GM18870 (cell line): Measurements from ENCODE around the gene GNAO1.

Experiments used
- ATAC-seq: cut with Tn5 transposase; IDR thresholded peaks from one replicate; pipeline ENCODE4 v1.9.1; 2021; ENCODE audit warnings: moderate library complexity; ENCODE audit not compliant: unreplicated experiment

Gene GNAO1

GRCh38 chr16:56282451-56282850, 91.2 kb downstream of the GNAO1 start:
- no peak for ATAC-seq

DNA sequence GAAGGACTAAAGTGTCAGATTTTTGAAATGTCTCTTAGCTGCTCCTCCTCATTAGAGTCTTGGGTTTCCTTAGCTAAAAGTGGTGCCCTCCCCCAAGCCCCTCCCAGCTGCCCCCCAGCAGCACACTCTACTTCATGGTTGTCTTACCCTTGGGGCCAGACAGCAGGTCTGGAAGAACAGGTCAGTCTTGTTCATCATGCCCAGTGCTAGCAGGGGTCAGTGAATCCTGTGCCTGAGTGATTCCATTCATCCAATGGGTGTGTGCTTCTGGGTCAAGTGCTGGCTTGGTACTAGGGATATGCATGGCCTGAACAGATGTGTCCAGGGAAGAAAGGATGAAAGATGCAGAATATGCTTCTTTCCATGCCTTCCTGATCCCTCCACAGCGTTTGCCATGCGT, 93.2 kb downstream of the GNAO1 start:
- ATAC-seq = no peak

DNA sequence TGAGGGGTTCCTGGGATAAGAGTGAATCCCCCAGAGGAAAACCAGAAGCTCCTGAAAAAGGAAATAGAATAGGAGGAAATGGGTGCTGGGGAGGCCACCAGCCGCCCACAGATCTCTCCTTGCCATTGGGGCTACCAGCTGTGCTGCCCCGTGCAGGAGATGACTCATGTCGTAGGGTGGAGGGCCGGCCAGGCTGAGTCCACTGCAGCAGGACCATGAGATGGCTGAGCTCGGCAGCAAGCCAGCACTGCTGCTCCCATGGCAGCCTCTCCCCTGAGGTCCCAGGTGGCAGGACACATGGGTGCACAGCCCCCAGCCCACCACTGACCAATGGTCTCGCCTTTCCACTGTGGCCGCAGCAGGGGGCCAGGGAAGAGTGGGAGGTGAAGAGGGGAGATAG, 95.5 kb downstream of the GNAO1 start:
- ATAC-seq = no peak

DNA sequence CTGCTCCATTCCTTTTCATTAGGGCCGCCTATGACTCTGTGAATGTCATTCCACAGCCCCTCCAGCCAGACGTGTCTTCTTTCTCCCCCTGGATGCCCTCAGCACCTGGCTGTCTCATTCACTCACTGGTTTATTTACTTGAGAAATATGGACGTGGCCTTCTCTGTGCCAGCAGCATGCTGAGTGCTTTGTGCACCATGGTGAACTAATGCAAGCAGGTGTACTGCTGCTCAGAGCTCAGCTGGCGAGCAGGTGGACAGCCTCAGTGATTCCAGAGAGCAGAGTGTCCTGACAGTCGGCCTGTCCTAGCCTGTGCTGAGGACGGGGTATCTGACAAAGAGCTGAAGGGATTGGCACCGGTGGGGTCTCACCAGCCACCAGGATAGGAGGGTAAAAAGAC, 96.7 kb downstream of the GNAO1 start:
- ATAC-seq = no peak

DNA sequence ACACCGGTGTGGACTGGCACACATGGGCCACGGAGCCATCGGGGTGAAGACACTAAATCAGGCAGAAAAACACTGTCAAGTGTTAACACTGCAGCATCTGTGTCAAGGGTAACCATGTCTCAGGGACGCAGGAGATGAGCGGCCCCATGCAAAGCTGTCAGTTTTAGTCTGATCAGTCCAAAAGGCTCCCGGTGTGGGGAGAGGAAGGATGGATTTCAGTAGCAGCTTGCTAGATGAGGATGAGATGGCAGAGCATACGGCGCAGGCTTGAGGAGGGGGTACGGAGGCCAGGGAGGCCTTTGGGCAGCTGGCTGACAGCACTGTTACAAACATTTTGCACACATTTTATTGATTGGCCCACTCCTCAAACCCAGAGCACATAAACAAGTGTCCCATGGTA, 98.1 kb downstream of the GNAO1 start:
- no peak for ATAC-seq

DNA sequence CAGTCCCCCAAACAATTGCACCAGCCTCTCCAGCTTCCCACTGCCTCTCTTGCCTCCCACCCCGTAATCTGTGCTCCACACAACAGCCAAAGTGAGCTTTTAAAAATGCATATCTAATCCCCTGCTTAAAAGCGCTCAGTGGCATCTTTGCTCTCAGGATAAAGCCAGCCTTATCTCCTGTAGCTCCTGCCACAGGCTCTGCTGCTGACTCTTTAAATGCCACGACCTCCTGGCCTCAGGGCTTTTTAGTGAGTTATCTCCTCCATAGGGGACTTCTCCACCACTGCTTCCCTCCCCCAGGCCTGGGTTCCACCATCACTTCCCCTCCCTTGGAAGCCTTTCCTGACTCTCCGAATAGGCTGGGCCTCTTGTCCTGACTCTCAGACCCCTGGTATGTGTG, 98.6 kb downstream of the GNAO1 start:
- no peak for ATAC-seq

- ATAC-seq = no peak
Measured at GRCh38 chr16:56294014-56294413, 102.7 kb downstream of the GNAO1 start.

- ATAC-seq = no peak
Measured at GRCh38 chr16:56294579-56294978, 103.3 kb downstream of the GNAO1 start.

DNA sequence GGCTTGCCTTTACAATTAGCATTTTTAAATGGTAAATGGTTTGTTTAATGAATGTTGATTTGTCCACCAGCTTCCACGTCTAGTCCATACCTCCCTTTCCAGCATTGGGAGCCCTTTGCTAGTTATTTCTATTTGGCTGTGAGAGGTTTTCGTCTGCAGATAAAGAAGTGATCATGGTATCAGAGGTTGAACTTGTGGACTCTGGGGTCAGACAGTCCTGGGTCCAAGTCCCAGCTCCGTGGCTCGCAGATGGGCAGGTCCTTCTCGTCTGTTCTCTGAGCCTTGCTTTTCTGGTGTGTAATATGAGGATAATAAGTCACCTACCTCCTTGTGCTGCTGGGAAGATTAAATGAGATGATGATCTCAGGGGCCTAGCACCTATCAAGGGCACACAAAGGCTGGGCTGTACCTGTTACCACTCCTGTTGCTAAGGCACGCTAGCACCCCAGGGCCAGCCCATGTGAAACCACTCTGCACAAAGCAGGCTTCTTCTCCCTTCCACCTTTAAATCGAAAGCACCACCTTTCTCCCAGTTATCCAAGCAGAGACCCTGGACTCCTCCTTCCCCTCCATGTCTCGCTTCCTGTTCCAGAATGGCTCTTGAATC, 103.9 kb downstream of the GNAO1 start:
- ATAC-seq = no peak

GRCh38 chr16:56295739-56296527, 104.6 kb downstream of the GNAO1 start:
- no peak for ATAC-seq

GRCh38 chr16:56297684-56298083, 106.4 kb downstream of the GNAO1 start:
- no peak for ATAC-seq

GRCh38 chr16:56298116-56298515, 106.8 kb downstream of the GNAO1 start:
- ATAC-seq = no peak

GRCh38 chr16:56298948-56299596, 107.8 kb downstream of the GNAO1 start:
- no peak for ATAC-seq

- no peak for ATAC-seq
Measured at GRCh38 chr16:56300242-56300623, 108.9 kb downstream of the GNAO1 start.

DNA sequence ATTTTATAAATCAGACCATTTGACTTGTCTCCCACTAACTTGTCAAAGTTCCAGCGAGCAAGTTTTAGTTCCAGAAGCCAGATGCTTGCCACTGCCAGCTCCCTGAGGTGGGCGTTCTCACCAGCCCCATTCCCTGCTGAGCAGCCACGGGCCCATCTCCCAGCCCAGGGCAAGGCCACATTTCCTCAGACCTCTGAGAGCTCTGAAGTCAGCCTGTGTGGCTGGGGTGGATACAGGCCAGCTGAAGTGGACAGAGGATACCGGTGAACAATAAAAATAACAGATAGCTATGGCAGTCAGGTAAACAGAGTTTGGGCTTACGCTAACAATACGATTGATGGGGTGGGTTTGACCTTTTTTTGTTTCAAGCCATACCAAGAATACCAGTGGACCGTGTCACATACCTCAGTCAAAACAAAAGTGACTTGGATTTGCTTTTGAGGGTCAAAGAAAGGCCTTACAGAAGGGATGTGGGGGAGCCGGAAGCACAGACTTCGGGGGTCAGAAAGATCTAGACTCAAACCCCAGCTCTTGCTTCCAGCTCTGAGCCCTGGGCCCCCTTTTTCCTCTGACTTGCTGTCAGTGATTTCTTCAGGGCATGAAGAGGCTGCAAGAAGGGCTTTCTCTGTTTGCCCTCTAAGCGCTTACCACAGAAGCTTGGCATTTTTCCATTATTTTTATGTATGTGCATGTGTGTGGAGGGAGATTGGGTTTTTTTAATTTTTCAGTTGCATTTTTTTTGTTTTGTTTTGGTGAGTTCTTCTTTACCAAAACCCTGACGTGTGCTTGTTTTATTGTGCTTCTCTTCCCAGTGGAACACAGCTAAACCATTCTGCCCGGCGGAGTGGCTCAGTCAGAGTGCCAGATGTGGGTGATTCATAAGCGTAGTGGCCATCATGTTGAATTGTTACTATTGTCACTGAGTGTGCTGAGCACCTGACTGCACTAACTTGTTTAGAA, 109.9 kb downstream of the GNAO1 start:
- no peak for ATAC-seq

DNA sequence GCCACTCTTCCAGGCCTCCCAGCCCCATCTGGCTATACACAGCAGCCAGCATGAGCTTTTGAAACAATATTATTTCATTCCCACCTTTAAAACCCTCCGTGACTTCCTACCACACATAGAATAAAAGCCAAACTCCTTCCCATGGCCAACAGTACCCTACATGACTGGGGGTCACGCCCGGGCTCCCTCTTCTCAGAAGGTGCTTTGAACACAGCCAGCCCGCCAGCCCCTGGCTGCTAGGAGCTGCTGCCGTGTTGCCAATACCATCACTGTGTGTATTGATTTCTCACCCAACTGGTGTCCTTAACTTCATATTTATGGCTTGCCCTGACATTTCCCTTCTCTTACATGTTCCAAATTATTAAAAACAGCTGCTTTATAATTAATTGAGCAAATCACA, 111.2 kb downstream of the GNAO1 start:
- no peak for ATAC-seq

GRCh38 chr16:56303066-56303715, 111.9 kb downstream of the GNAO1 start:
- no peak for ATAC-seq

- no peak for ATAC-seq
Measured at GRCh38 chr16:56303880-56304279, 112.6 kb downstream of the GNAO1 start.

GRCh38 chr16:56305956-56306565, 114.8 kb downstream of the GNAO1 start:
- no peak for ATAC-seq
